H1 (cell line): ENCODE results near the gene CDK16.

Source experiments
- ATF2 ChIP-seq: IDR thresholded peaks from 2 replicates; pipeline ENCODE4 v1.6.1; 2012; ENCODE audit warnings: low read length, inconsistent platforms
- CTCF ChIP-seq, 3 experiments: IDR thresholded peaks; 1 replicate in 2 of 3; 2 replicates in 1 of 3; pipeline versions ENCODE4 v1.5.1 to v1.6.1; 2011; ENCODE audit warnings: low read length in 3 of 3, mild to moderate bottlenecking in 3 of 3, inconsistent platforms in 2 of 3, low read depth in 1 of 3, moderate library complexity in 1 of 3; ENCODE audit not compliant: insufficient read depth in 1 of 3; ENCODE audit errors: control extremely low read depth in 1 of 3
- EZH2 ChIP-seq: fragments of 200-600 bp; sonication (generic); IDR thresholded peaks from 2 replicates; pipeline ENCODE4 v1.7.1; 2012; ENCODE audit warnings: low read depth, mild to moderate bottlenecking, moderate library complexity, low read length, inconsistent platforms; ENCODE audit not compliant: severe bottlenecking
- GTF2F1 ChIP-seq: IDR thresholded peaks from 2 replicates; pipeline ENCODE4 v1.6.1; 2012; ENCODE audit warnings: low read depth, low read length, improper control_type of control experiment, borderline replicate concordance
- JUND ChIP-seq: IDR thresholded peaks from 2 replicates; pipeline ENCODE4 v1.6.1; 2011; ENCODE audit warnings: mild to moderate bottlenecking, improper control_type of control experiment, low read length
- POLR2AphosphoS5 ChIP-seq: IDR thresholded peaks from 2 replicates; pipeline ENCODE4 v1.6.1; 2011; ENCODE audit warnings: low read depth, low read length

GRCh38 chrX:47223476-47224250 is 5.2 kb downstream of the CDK16 start:
- TF ChIP-seq EZH2 (no peak), CTCF (IDR thresholded peaks at IDR 0.05; ENCODE audit: control extremely low read depth in 1 of 3, insufficient read depth in 1 of 3, low read depth in 1 of 3, low read length in 3 of 3) (no peak), POLR2AphosphoS5 (no peak), JUND (no peak), ATF2 (no peak), GTF2F1 (no peak)
